RCC 7860 (cell line): Measurements from ENCODE around the gene KRTCAP2.
A peak's percentile ranks its signal among the peaks of the same experiment; 100 is the strongest.
"Not testable (repeated sequence)": the region's sequence is repeated elsewhere in the genome, so short reads cannot be mapped to it uniquely, and the experiment has no call there.

ENCODE experiments used
- DNase-seq: peaks from one replicate; pipeline ENCODE4 v3.0.0-alpha.2; 2015; ENCODE audit warnings: low spot score
- FAIRE-seq: peaks from 2 replicates; lab custom pipeline; 2012; peaks lifted over from hg19 to GRCh38; lab: Jason Lieb, UNC

Gene KRTCAP2

GRCh38 chr1:155170806-155171205 lies 2.3 kb downstream of the KRTCAP2 start:
- FAIRE-seq (no peak), DNase-seq (no peak)

GRCh38 chr1:155170101-155170785 lies 2.9 kb downstream of the KRTCAP2 start:
- DNase-seq (no peak), FAIRE-seq (no peak)

GRCh38 chr1:155169541-155169940 lies 3.6 kb downstream of the KRTCAP2 start:
- DNase-seq = no peak
- FAIRE-seq = no peak

GRCh38 chr1:155168456-155169210 lies 4.5 kb downstream of the KRTCAP2 start:
- DNase-seq (no peak), FAIRE-seq (no peak)

- DNase-seq, FAIRE-seq: not testable (repeated sequence)
Observed at GRCh38 chr1:155168105-155168445, 5.0 kb downstream of the KRTCAP2 start.

GRCh38 chr1:155167166-155168104 lies 5.7 kb downstream of the KRTCAP2 start:
- FAIRE-seq = no peak

GRCh38 chr1:155166471-155167165 lies 6.5 kb downstream of the KRTCAP2 start:
- FAIRE-seq = no peak
- DNase-seq = no peak

More at GRCh38 chr1:155167166-155168104, 5.7 kb downstream of the KRTCAP2 start:
- DNase-seq = peak; percentile 66

- no peak for FAIRE-seq
- no peak for DNase-seq
Observed at GRCh38 chr1:155166051-155166470, 7.0 kb downstream of the KRTCAP2 start.

- not testable (repeated sequence) for FAIRE-seq, DNase-seq
Observed at GRCh38 chr1:155164625-155165024, 8.5 kb downstream of the KRTCAP2 start.

GRCh38 chr1:155163785-155164184 lies 9.3 kb downstream of the KRTCAP2 start:
- not testable (repeated sequence) for DNase-seq, FAIRE-seq

- not testable (repeated sequence) for DNase-seq, FAIRE-seq
Observed at GRCh38 chr1:155162631-155163030, 10.5 kb downstream of the KRTCAP2 start.

- DNase-seq (no peak), FAIRE-seq (no peak)
Observed at GRCh38 chr1:155160128-155160527, 13.0 kb downstream of the KRTCAP2 start.

GRCh38 chr1:155158991-155159390 lies 14.1 kb downstream of the KRTCAP2 start:
- no peak for FAIRE-seq
- no peak for DNase-seq

GRCh38 chr1:155155996-155156643 lies 17.0 kb downstream of the KRTCAP2 start:
- FAIRE-seq, DNase-seq: not testable (repeated sequence)

- no peak for DNase-seq
- FAIRE-seq = no peak
Observed at GRCh38 chr1:155145491-155145890, 27.6 kb downstream of the KRTCAP2 start.

GRCh38 chr1:155141749-155142148 lies 31.4 kb downstream of the KRTCAP2 start:
- DNase-seq (no peak), FAIRE-seq (no peak)

GRCh38 chr1:155140630-155140953 lies 32.5 kb downstream of the KRTCAP2 start:
- no peak for FAIRE-seq
- no peak for DNase-seq

GRCh38 chr1:155139895-155140629 lies 33.0 kb downstream of the KRTCAP2 start, which contains the start of gene DPM3:
TSS of gene DPM3 (minus strand) at chr1:155140531. CDS start at chr1:155140240, 291 bp downstream.
- DNase-seq (peak; percentile 44), FAIRE-seq (no peak)
